Measurements from ENCODE around the gene GCM1. TPM values are rescaled to one million over a fixed set of nuclear protein-coding genes. Genes with fewer than 3 reads are reported as not detected.

Gene GCM1, protein sequence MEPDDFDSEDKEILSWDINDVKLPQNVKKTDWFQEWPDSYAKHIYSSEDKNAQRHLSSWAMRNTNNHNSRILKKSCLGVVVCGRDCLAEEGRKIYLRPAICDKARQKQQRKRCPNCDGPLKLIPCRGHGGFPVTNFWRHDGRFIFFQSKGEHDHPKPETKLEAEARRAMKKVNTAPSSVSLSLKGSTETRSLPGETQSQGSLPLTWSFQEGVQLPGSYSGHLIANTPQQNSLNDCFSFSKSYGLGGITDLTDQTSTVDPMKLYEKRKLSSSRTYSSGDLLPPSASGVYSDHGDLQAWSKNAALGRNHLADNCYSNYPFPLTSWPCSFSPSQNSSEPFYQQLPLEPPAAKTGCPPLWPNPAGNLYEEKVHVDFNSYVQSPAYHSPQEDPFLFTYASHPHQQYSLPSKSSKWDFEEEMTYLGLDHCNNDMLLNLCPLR
- not detected in 2 replicates for total RNA-seq

DNA sequence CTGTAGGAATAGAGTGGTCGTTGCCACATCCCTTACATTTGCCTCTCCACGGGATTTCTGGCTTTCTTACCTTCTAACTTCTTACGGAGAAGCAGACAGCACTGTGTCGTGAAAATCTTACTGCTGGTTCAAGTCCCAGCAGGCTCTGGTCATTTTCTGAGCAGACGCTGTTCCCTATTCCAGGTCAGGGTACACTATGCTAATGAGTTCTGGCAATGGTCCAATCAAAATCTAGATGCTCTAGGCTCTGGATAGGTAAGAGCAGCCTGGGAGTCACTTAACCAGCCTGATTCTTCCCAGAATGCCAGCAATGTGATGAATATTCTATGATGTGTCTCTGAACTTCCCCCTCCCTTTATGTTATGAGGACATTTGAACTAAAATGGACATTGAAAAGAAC, at the start of gene GCM1:
TSS of gene GCM1 (minus strand) at position 158 of the 400 bp plus-strand sequence. CDS start 3,209 bp downstream, outside the sequence.

Other genes with a start within 250 kb of the GCM1 start
- not detected in 2 replicates for gene GSTA3, start 239.1 kb downstream of the GCM1 start, total RNA-seq
- 12.5 and 27.3 TPM in 2 replicates for gene GSTA4, start 153.6 kb downstream of the GCM1 start, total RNA-seq
- 2.4 and 4.5 TPM in 2 replicates for gene CILK1, start 87.0 kb downstream of the GCM1 start, total RNA-seq
- 19.8 and 27.7 TPM in 2 replicates for gene FBXO9, start 83.4 kb downstream of the GCM1 start, total RNA-seq
- gene ELOVL5, start 200.1 kb upstream of the GCM1 start, total RNA-seq: 35.9 and 53.5 TPM in 2 replicates

Data from tracheal epithelial cell (primary cell).